ENCODE data around the gene GPHN. TPM values are rescaled to one million over a fixed set of nuclear protein-coding genes. Genes with fewer than 3 reads are reported as not detected.
A peak's percentile ranks its signal among the peaks of the same experiment; 100 is the strongest.

The GPHN gene
- total RNA-seq, 1 experiment from 2014 or later, result 11.3 TPM

DNA sequence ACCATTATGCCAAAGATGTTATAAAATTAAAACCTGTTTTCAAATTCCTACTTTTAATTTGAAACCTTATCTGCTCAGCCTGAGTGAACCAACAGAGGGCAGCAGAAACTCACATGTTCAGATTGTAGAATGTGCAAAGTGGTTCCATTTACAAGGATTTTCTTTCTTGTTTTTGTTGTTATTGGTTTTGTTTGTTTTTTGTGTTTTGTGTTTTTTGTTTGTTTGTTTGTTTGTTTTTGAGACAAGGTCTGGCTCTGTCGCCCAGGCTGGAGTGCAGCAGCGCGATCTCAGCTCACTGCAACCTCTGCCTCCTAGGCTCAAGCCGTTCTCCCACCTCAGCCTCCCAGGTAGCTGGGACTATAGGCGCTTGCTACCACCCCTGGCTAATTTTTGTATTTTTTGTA is 658.5 kb downstream of the GPHN start:
- ChIA-PET POLR2A (no interaction called here), CTCF (interaction anchor here (1.0 to 2.8 kb wide), 2 partner anchors 119 to 193 kb away, joined by 3 to 24 read pairs; partner anchors contain the start of gene ATP6V1D)
- Histone ChIP-seq H3K4me1 (peaks cover 37% of the 10 kb centered on the region), H3K4me3 (ENCODE audit: low read depth, low read length) (no peak overlapping the region), H3K36me3 (ENCODE audit: control insufficient read depth, insufficient read depth, low read length) (no peaks in the 10 kb centered on the region), H3K27me3 (replicated peaks; ENCODE audit: control insufficient read depth, insufficient read depth, low read length) (no peaks in the 10 kb centered on the region), H3K9me3 (no peaks in the 10 kb centered on the region)
- Mint-ChIP-seq H3K4me1 (ENCODE audit: low read depth, unreplicated experiment) (peaks cover 13% of the 10 kb centered on the region), H3K9me3 (ENCODE audit: unreplicated experiment) (no peaks in the 10 kb centered on the region), H3K4me3 (ENCODE audit: unreplicated experiment) (no peak overlapping the region), H3K36me3 (ENCODE audit: insufficient read depth, unreplicated experiment) (peaks cover 6% of the 10 kb centered on the region), H3K27ac (ENCODE audit: unreplicated experiment) (no peak overlapping the region), H3K27me3 (ENCODE audit: insufficient read depth, unreplicated experiment) (no peaks in the 10 kb centered on the region)
- no TSS peak for BruUV-seq (replicated peaks)
- DNase-seq, result peak; percentile 44 to 56
- TF ChIP-seq, protein P1, sequence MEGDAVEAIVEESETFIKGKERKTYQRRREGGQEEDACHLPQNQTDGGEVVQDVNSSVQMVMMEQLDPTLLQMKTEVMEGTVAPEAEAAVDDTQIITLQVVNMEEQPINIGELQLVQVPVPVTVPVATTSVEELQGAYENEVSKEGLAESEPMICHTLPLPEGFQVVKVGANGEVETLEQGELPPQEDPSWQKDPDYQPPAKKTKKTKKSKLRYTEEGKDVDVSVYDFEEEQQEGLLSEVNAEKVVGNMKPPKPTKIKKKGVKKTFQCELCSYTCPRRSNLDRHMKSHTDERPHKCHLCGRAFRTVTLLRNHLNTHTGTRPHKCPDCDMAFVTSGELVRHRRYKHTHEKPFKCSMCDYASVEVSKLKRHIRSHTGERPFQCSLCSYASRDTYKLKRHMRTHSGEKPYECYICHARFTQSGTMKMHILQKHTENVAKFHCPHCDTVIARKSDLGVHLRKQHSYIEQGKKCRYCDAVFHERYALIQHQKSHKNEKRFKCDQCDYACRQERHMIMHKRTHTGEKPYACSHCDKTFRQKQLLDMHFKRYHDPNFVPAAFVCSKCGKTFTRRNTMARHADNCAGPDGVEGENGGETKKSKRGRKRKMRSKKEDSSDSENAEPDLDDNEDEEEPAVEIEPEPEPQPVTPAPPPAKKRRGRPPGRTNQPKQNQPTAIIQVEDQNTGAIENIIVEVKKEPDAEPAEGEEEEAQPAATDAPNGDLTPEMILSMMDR (IDR thresholded peaks at IDR 0.05; ENCODE audit: insufficient read depth in 1 of 2, low read depth in 1 of 2, low read length in 1 of 2, severe bottlenecking in 1 of 2, unreplicated experiment in 1 of 2), result peak; percentile 64 to 80
- intact Hi-C loops (cut with micrococcal nuclease; ENCODE audit: unreplicated experiment), result loop anchor here (1.0 kb wide), 3 partner anchors 120 to 194 kb away; partner anchors contain the start of gene EIF2S1

GRCh38 chr14:67167420-67168109 is 659.6 kb downstream of the GPHN start:
- BruUV-seq (replicated peaks), result no TSS peak
- H3K27me3 Mint-ChIP-seq (ENCODE audit: insufficient read depth, unreplicated experiment), result no peaks in the 10 kb centered on the region
- peaks cover 40% of the 10 kb centered on the region for H3K4me1 ChIP-seq
- H3K4me1 Mint-ChIP-seq (ENCODE audit: low read depth, unreplicated experiment), result peaks cover 20% of the 10 kb centered on the region
- no peaks in the 10 kb centered on the region for H3K9me3 ChIP-seq
- intact Hi-C loops (cut with micrococcal nuclease; ENCODE audit: unreplicated experiment), result loop anchor here (1.0 kb wide), 1 partner anchor 74 kb away; the partner anchor contains the start of gene PALS1
- H3K9me3 Mint-ChIP-seq (ENCODE audit: unreplicated experiment), result no peaks in the 10 kb centered on the region
- CTCF ChIA-PET, result interaction anchor here (0.5 to 2.8 kb wide), 3 partner anchors 118 to 171 kb away, joined by 3 to 24 read pairs (median 6); no protein-coding TSS in a partner anchor
- H3K27ac Mint-ChIP-seq (ENCODE audit: unreplicated experiment), result peak overlapping the region; percentile 87
- peaks cover 6% of the 10 kb centered on the region for H3K36me3 Mint-ChIP-seq (ENCODE audit: insufficient read depth, unreplicated experiment)
- POLR2A ChIA-PET, result no interaction called here
- TF ChIP-seq, protein P1 (IDR thresholded peaks at IDR 0.05; ENCODE audit: insufficient read depth in 1 of 2, low read depth in 1 of 2, low read length in 1 of 2, severe bottlenecking in 1 of 2, unreplicated experiment in 1 of 2), result no peak
- H3K27me3 ChIP-seq (replicated peaks; ENCODE audit: control insufficient read depth, insufficient read depth, low read length), result no peaks in the 10 kb centered on the region
- no peaks in the 10 kb centered on the region for H3K36me3 ChIP-seq (ENCODE audit: control insufficient read depth, insufficient read depth, low read length)
- H3K4me3 Mint-ChIP-seq (ENCODE audit: unreplicated experiment), result peak overlapping the region; percentile 38
- H3K4me3 ChIP-seq (ENCODE audit: low read depth, low read length), result no peak overlapping the region
- DNase-seq, result peak in 1 of 2 experiments; percentile 34

DNA sequence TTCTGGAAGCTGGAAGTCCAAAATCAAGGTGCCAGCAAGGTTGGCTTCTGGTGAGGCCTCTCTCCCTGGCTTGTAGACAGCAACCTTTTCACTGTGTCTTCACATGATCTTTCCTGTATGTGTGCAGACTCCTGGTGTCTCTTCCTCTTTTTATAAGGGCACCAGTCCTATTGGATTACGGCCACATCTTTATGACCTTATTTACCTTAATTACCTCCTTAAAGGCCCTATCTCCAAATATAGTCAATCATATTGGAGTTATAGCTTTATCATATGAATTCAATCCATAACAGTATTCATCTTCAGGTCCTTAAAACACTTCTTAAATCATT is 660.1 kb downstream of the GPHN start:
- TF ChIP-seq, protein P1 (IDR thresholded peaks at IDR 0.05; ENCODE audit: insufficient read depth in 1 of 2, low read depth in 1 of 2, low read length in 1 of 2, severe bottlenecking in 1 of 2, unreplicated experiment in 1 of 2), result no peak
- POLR2A ChIA-PET, result no interaction called here
- Histone ChIP-seq H3K36me3 (ENCODE audit: control insufficient read depth, insufficient read depth, low read length) (no peaks in the 10 kb centered on the region), H3K4me1 (peaks cover 42% of the 10 kb centered on the region), H3K9me3 (0 out of 2 replicates have a peak, but pooled peaks cover 3% of the 10 kb centered on the region), H3K27me3 (replicated peaks; ENCODE audit: control insufficient read depth, insufficient read depth, low read length) (no peaks in the 10 kb centered on the region), H3K4me3 (ENCODE audit: low read depth, low read length) (no peak overlapping the region)
- Mint-ChIP-seq H3K4me1 (ENCODE audit: low read depth, unreplicated experiment) (peaks cover 25% of the 10 kb centered on the region), H3K4me3 (ENCODE audit: unreplicated experiment) (peak overlapping the region; percentile 38), H3K9me3 (ENCODE audit: unreplicated experiment) (peaks cover 2% of the 10 kb centered on the region), H3K27ac (ENCODE audit: unreplicated experiment) (peak overlapping the region; percentile 87), H3K27me3 (ENCODE audit: insufficient read depth, unreplicated experiment) (no peaks in the 10 kb centered on the region), H3K36me3 (ENCODE audit: insufficient read depth, unreplicated experiment) (peaks cover 10% of the 10 kb centered on the region)
- intact Hi-C loops (cut with micrococcal nuclease; ENCODE audit: unreplicated experiment), result no loop called here
- DNase-seq, result no peak
- BruUV-seq (replicated peaks), result no TSS peak
- CTCF ChIA-PET, result interaction anchor here (0.5 to 2.8 kb wide), 3 partner anchors 118 to 171 kb away, joined by 3 to 24 read pairs (median 6); no protein-coding TSS in a partner anchor
